ENCODE measurements around the gene CRABP2. TPM values are rescaled to one million over a fixed set of nuclear protein-coding genes. Genes with fewer than 3 reads are reported as not detected.

Gene CRABP2
- total and polyA plus RNA-seq, 2 of the 13 experiments (the other 11 are each of a cell fraction or from before 2014, with no cell fraction given), result 0.40 to 0.60 TPM

DNA sequence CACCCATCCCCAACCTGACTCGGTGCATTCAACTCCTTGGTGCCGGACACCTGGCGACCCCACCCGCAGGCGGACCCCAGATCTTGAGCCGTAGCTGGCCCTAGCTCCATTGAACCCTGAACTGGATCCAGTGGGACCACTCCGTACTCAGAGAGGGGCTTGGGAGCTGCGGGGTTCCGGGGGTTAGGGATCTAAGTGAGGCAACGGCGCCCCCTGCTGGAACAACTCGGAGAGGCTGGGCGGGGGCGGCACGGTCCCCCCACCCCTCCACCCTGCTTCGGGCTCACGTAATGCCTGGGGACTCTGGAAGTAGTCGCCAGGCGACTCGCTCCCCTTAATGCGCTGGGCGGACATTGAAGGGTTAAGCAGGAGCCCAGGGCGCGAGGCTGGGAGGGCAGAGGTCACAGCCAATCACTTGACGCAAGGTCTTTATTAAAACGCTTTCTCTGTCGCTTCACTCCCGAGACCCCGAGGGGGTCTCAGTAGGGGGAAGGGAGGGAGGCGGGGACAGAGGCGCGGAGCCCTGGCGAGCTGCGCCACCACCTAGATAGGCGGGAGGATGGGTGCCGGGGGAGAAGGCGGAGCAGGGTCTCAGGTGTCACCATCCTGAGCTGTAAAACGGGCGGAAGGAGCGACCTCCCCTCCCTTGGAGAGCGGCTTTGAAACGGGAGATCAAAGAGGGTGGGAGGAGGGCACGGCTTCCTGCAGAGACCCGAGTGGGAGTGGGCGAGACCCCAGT is 704 bp upstream of the CRABP2 start (continued):
- TF ChIP-seq, protein P1, sequence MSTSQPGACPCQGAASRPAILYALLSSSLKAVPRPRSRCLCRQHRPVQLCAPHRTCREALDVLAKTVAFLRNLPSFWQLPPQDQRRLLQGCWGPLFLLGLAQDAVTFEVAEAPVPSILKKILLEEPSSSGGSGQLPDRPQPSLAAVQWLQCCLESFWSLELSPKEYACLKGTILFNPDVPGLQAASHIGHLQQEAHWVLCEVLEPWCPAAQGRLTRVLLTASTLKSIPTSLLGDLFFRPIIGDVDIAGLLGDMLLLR (CRISPR knock-in tag; IDR thresholded peaks at IDR 0.05), result 0 out of 2 replicates have a peak, but pooled peaks have one; percentile 25
- TF ChIP-seq MXI1 (IDR thresholded peaks at IDR 0.05; ENCODE audit: borderline replicate concordance, low read depth, low read length) (0 out of 3 replicates have a peak, but pooled peaks have one; percentile 21), ZSCAN25 (CRISPR knock-in tag; IDR thresholded peaks at IDR 0.05) (peak; percentile 93)

DNA sequence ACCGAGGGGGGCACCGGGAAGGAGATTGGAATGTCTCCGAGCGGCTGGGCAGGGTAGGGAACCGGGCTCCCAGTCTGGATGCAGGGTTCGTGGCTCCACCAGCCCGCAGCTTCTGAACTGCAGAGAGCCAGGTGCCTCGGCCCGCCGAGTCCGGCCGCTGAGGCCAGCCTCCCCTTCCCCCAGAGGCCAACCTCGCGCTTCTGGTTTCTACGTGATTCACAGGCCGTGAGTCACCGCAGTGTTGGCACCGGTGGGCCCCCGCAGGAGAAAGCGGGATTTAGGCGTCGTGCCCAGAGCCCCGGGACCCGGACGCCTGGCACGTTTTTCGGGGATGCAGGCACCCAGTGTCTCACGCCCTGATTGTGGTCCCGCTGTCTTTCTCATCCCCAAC is 458 bp downstream of the CRABP2 start:
- Histone ChIP-seq H3K79me2 (ENCODE audit: insufficient read depth, low read length) (no peaks in the 10 kb centered on the region), H3K9me3 (ENCODE audit: low read length) (no peaks in the 10 kb centered on the region), H3K36me3 (replicated peaks in 1 of 2; ENCODE audit: control insufficient read depth in 1 of 2, insufficient read depth in 2 of 2, low read length in 2 of 2) (no peaks in the 10 kb centered on the region), H3K27ac (ENCODE audit: extremely low read length, insufficient read depth, low read length) (no peak overlapping the region), H2AFZ (ENCODE audit: low read length) (no peak overlapping the region), H3K4me2 (ENCODE audit: low read depth, low read length) (peak overlapping the region; percentile 91), H3K4me1 (ENCODE audit: insufficient read depth, low read length) (peaks cover 25% of the 10 kb centered on the region), H3K4me3 (replicated peaks in 1 of 3; ENCODE audit: insufficient read depth in 1 of 3, low read depth in 2 of 3, low read length in 3 of 3) (peak overlapping the region in 2 of 3 experiments; percentile 52 to 66; a peak in 4 of 6 replicates), H3K27me3 (ENCODE audit: control insufficient read depth in 1 of 2, insufficient read depth in 2 of 2, low read length in 2 of 2) (peaks cover 9 to 77% of the 10 kb centered on the region in 2 experiments), H3K9ac (ENCODE audit: insufficient read depth, low read depth, low read length) (no peak overlapping the region), H4K20me1 (ENCODE audit: insufficient read depth, low read length) (no peaks in the 10 kb centered on the region)
- no peak for FAIRE-seq
- intact Hi-C loops (cut with micrococcal nuclease; ENCODE audit: unreplicated experiment) (no loop called here), in situ Hi-C loops (cut with HindIII; ENCODE audit: extremely low pct_ligation_motif_present, low pct_unique_long_range_greater_than_20kb) (no loop called here)
- POLR2A ChIA-PET, result interaction anchor here (1.2 to 1.4 kb wide), 2 partner anchors 24 to 36 kb away, joined by 3 to 4 read pairs; partner anchors contain the start of genes ISG20L2 and METTL25B
- no peak for DNase-seq (ENCODE audit: low spot score)
- no TSS peak for BruUV-seq (replicated peaks)
- CTCF ChIA-PET (ENCODE audit: low intra/inter-chr PET ratio, low total read pairs), result interaction anchor here (2.0 to 3.0 kb wide), 2 partner anchors 15 to 21 kb away, joined by 6 to 30 read pairs; no protein-coding TSS in a partner anchor
- 8% methylated on average over 19 of the region's 29 CpGs for WGBS (ENCODE audit: low lambda C conversion rate)
- ATAC-seq, result peak; percentile 8; the same call in 2 of the 3 replicates
- no peak for TF ChIP-seq ZNF432 (CRISPR knock-in tag; IDR thresholded peaks at IDR 0.05; ENCODE audit: borderline replicate concordance)
- no peak for TF ChIP-seq ZNF83 (CRISPR knock-in tag; IDR thresholded peaks at IDR 0.05; ENCODE audit: borderline replicate concordance)
- TF ChIP-seq NFIC (IDR thresholded peaks at IDR 0.05; ENCODE audit: low read length), result no peak
- TF ChIP-seq GATAD1 (CRISPR knock-in tag; IDR thresholded peaks at IDR 0.05), result no peak
- no peak for TF ChIP-seq ARNTL (CRISPR knock-in tag; IDR thresholded peaks at IDR 0.05)
- TF ChIP-seq SALL1 (CRISPR knock-in tag; IDR thresholded peaks at IDR 0.05), result 0 out of 2 replicates have a peak, but pooled peaks have one; percentile 16
- no peak for TF ChIP-seq IKZF4 (CRISPR knock-in tag; IDR thresholded peaks at IDR 0.05; ENCODE audit: borderline replicate concordance, low read depth, not compliant biosample characterization)
- no peak for TF ChIP-seq ZNF331 (CRISPR knock-in tag; IDR thresholded peaks at IDR 0.05)
- TF ChIP-seq ZMYM4 (CRISPR knock-in tag; IDR thresholded peaks at IDR 0.05), result no peak
- no peak for TF ChIP-seq GATAD2A (CRISPR knock-in tag; IDR thresholded peaks at IDR 0.05)
- TF ChIP-seq ZNF224 (CRISPR knock-in tag; IDR thresholded peaks at IDR 0.05), result no peak
- no peak for TF ChIP-seq SAFB2 (CRISPR knock-in tag; IDR thresholded peaks at IDR 0.05; ENCODE audit: borderline replicate concordance, low read depth)
- TF ChIP-seq, protein P2, sequence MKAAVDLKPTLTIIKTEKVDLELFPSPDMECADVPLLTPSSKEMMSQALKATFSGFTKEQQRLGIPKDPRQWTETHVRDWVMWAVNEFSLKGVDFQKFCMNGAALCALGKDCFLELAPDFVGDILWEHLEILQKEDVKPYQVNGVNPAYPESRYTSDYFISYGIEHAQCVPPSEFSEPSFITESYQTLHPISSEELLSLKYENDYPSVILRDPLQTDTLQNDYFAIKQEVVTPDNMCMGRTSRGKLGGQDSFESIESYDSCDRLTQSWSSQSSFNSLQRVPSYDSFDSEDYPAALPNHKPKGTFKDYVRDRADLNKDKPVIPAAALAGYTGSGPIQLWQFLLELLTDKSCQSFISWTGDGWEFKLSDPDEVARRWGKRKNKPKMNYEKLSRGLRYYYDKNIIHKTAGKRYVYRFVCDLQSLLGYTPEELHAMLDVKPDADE (CRISPR knock-in tag; IDR thresholded peaks at IDR 0.05), result no peak
- no peak for TF ChIP-seq TGIF2 (CRISPR knock-in tag; IDR thresholded peaks at IDR 0.05)
- TF ChIP-seq, protein P3, sequence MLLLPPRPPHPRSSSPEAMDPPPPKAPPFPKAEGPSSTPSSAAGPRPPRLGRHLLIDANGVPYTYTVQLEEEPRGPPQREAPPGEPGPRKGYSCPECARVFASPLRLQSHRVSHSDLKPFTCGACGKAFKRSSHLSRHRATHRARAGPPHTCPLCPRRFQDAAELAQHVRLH (CRISPR knock-in tag; IDR thresholded peaks at IDR 0.05; ENCODE audit: borderline replicate concordance, low read depth), result no peak
- no peak for TF ChIP-seq ZNF207 (IDR thresholded peaks at IDR 0.05; ENCODE audit: borderline replicate concordance)
- TF ChIP-seq, protein P4, sequence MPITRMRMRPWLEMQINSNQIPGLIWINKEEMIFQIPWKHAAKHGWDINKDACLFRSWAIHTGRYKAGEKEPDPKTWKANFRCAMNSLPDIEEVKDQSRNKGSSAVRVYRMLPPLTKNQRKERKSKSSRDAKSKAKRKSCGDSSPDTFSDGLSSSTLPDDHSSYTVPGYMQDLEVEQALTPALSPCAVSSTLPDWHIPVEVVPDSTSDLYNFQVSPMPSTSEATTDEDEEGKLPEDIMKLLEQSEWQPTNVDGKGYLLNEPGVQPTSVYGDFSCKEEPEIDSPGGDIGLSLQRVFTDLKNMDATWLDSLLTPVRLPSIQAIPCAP (CRISPR knock-in tag; IDR thresholded peaks at IDR 0.05; ENCODE audit: low read depth), result no peak
- no peak for TF ChIP-seq PAWR (CRISPR knock-in tag; IDR thresholded peaks at IDR 0.05; ENCODE audit: borderline replicate concordance)
